ENCODE data around the gene PDYN. TPM values are rescaled to one million over a fixed set of nuclear protein-coding genes. Genes with fewer than 3 reads are reported as not detected.

The PDYN gene
- total RNA-seq, 2 donors from 2014 or later: not detected

DNA sequence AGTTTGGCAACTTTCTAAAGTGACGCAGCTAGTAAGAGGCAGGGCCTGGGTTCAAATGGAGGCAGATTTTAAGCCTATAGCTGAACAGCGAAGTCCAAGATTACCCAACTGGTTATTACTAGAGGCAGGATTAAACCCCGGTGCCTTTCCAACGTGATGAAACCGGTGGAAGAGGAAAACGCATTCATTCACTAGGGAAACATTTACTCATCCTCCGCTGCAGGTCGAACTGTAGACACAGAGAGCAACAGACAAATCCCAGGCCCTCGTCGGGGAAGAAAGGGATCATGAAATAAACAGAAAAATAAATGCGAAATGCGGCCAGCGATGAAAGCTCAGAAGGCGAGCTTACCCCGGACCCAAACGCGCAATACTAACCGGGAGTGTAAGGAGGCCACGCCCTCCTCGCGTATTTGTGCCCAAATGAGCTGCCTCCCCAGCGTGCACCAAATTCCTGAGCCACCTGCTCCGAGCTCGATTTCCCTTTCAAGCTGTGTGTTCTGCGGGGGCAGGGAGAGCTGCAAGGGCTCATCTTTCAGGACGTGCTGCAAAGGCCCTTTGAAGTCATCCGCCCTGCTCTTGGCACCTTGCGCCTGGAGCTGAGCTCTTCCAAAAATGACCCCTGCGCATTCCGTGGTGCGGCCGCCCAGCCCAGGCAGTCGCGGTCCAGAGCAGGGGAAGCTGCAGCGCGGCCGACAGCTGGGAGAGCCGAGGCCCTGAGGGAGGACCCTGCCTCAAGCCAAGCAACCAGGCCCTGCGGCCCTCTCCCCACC is 46.9 kb downstream of the PDYN start:
- Histone ChIP-seq H3K4me3 (peak overlapping the region; percentile 64), H3K27ac (peak overlapping the region in 1 of 2 donors; percentile 16), H3K36me3 (no peaks in the 10 kb centered on the region), H3K4me1 (ENCODE audit: control insufficient read depth in 1 of 2, low read depth in 2 of 2) (peaks cover 4 to 11% of the 10 kb centered on the region in 2 donors), H3K9me3 (no peaks in the 10 kb centered on the region), H3K27me3 (replicated peaks; ENCODE audit: insufficient read depth) (no peaks in the 10 kb centered on the region)
- TF ChIP-seq, protein P1, sequence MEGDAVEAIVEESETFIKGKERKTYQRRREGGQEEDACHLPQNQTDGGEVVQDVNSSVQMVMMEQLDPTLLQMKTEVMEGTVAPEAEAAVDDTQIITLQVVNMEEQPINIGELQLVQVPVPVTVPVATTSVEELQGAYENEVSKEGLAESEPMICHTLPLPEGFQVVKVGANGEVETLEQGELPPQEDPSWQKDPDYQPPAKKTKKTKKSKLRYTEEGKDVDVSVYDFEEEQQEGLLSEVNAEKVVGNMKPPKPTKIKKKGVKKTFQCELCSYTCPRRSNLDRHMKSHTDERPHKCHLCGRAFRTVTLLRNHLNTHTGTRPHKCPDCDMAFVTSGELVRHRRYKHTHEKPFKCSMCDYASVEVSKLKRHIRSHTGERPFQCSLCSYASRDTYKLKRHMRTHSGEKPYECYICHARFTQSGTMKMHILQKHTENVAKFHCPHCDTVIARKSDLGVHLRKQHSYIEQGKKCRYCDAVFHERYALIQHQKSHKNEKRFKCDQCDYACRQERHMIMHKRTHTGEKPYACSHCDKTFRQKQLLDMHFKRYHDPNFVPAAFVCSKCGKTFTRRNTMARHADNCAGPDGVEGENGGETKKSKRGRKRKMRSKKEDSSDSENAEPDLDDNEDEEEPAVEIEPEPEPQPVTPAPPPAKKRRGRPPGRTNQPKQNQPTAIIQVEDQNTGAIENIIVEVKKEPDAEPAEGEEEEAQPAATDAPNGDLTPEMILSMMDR (IDR thresholded peaks at IDR 0.05): no peak
- no peak for DNase-seq (ENCODE audit: low spot score)
- no peak for ATAC-seq (ENCODE audit: insufficient number of reproducible peaks, low FRiP score, low read depth)

DNA sequence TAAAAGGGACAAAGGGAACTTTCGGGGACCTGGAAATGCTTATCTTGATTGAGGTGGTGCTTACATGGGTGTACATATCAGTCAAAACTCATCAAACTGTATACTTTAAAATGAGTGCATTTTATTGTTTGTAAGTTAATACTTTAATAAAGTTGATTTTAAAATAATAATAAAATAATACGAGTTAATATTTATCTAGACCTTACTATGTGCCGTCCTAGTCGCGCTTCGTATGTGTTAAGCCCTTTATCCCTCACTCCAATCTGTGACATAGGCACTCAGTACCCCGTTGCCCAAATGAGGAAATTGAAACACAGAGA is 47.5 kb downstream of the PDYN start:
- Histone ChIP-seq H3K27me3 (replicated peaks; ENCODE audit: insufficient read depth) (no peaks in the 10 kb centered on the region), H3K4me3 (peak overlapping the region; percentile 64), H3K4me1 (ENCODE audit: control insufficient read depth in 1 of 2, low read depth in 2 of 2) (peaks cover 4 to 11% of the 10 kb centered on the region in 2 donors), H3K9me3 (no peaks in the 10 kb centered on the region), H3K36me3 (no peaks in the 10 kb centered on the region), H3K27ac (no peak overlapping the region)
- TF ChIP-seq, protein P1 (IDR thresholded peaks at IDR 0.05): no peak
- DNase-seq (ENCODE audit: low spot score) (no peak), ATAC-seq (ENCODE audit: insufficient number of reproducible peaks, low FRiP score, low read depth) (no peak)

DNA sequence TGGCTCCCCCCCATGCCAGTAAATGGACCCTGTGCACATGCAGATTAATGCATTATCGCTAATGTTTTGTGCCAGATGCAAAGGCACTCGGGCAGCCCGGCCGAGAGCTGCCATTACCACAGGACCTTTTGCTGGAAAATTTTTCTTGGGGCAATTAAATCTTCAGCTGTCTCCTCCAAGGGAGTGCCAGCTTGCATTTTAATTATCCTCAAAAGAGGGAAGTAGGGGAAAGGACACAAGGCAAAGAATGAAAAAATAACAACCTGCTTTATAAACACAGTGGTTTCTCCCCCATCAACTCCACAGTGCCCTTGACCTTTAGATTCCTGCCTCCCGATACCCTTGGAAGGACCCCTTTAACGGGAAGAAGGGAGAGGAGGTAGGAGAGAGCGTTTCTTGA is 48.2 kb downstream of the PDYN start:
- H3K4me3 ChIP-seq: no peak overlapping the region
- no peaks in the 10 kb centered on the region for H3K36me3 ChIP-seq
- DNase-seq (ENCODE audit: low spot score) (no peak), ATAC-seq (ENCODE audit: insufficient number of reproducible peaks, low FRiP score, low read depth) (no peak)
- H3K4me1 ChIP-seq (ENCODE audit: control insufficient read depth in 1 of 2, low read depth in 2 of 2): peaks cover 4 to 11% of the 10 kb centered on the region in 2 donors
- no peak overlapping the region for H3K27ac ChIP-seq
- no peaks in the 10 kb centered on the region for H3K27me3 ChIP-seq (replicated peaks; ENCODE audit: insufficient read depth)
- H3K9me3 ChIP-seq: no peaks in the 10 kb centered on the region
- TF ChIP-seq, protein P1 (IDR thresholded peaks at IDR 0.05): no peak

DNA sequence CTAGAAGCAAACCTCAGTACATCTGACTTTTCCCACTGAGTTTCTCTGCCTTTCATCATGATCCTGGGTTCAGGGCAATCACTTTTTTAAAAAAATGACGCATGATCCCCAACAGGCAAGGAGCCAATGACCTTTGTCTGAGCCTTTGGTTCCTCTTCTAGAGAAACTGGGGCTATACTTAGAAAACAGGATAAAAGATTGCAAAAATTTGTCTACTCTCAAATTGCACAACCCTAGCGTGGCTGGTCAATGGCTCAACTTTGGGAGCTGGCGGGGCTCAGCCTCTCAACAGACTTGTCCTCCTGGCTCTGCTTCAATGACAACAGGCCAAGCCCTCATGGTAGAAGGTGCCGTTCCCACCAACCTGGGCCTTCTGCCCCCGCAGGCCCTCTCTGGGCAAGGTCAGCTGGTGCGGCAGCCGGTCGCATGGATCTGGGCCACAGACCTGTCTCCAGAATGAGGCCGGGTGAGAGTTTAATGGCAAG is 48.7 kb downstream of the PDYN start:
- TF ChIP-seq, protein P1 (IDR thresholded peaks at IDR 0.05): no peak

DNA sequence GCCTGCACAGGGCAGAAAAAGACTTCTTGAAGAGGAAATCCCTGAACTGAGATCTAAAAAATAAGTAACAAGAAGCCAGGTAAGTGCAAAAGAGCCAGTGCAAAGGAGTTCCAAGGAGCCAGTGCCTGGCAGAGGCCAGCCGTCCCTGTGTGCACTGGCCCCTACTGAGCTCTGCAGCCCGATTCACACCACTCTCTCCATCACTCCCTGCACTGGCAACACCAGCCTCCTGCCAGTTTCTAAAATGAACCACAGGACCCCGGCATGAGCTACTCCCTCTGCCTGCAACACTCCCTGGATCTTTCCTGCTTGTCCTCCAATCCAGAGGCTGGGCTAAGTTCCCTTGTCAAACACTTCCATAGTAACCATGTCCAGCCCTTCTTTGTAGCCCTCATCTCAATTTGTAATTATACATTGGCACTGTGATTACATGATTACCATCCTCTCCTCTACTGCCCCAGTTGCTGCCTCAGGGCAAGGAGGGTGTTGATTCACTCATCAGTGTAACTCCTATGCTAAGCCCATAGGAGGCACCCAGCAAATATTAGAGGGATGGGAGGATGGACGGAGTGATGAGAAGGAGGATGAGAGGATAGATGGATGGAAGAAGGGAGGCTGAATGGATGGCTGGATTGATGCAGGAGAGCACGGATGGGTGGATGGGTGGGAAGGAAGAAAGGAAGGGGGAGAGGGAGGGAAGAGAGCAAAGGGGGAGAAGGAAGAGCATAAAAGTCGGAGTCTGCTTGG is 49.3 kb downstream of the PDYN start:
- peak overlapping the region in 1 of 2 donors; percentile 35 for H3K27ac ChIP-seq
- H3K4me1 ChIP-seq (ENCODE audit: control insufficient read depth in 1 of 2, low read depth in 2 of 2): peaks cover 4 to 11% of the 10 kb centered on the region in 2 donors
- no peaks in the 10 kb centered on the region for H3K27me3 ChIP-seq (replicated peaks; ENCODE audit: insufficient read depth)
- TF ChIP-seq, protein P1 (IDR thresholded peaks at IDR 0.05): no peak
- no peak for ATAC-seq (ENCODE audit: insufficient number of reproducible peaks, low FRiP score, low read depth)
- H3K9me3 ChIP-seq: no peaks in the 10 kb centered on the region
- H3K36me3 ChIP-seq: no peaks in the 10 kb centered on the region
- no peak overlapping the region for H3K4me3 ChIP-seq
- no peak for DNase-seq (ENCODE audit: low spot score)

More for the DNA sequence above, 48.7 kb downstream of the PDYN start:
- Histone ChIP-seq H3K36me3 (no peaks in the 10 kb centered on the region), H3K27ac (no peak overlapping the region), H3K27me3 (replicated peaks; ENCODE audit: insufficient read depth) (no peaks in the 10 kb centered on the region), H3K4me1 (ENCODE audit: control insufficient read depth in 1 of 2, low read depth in 2 of 2) (peaks cover 4 to 11% of the 10 kb centered on the region in 2 donors), H3K4me3 (no peak overlapping the region), H3K9me3 (no peaks in the 10 kb centered on the region)
- DNase-seq (ENCODE audit: low spot score) (no peak), ATAC-seq (ENCODE audit: insufficient number of reproducible peaks, low FRiP score, low read depth) (no peak)
